ENCODE measurements around the gene KANK2.

Gene KANK2

GRCh38 chr19:11230621-11231386 lies 33.5 kb upstream of the KANK2 start:
- no peak for DNase-seq (ENCODE audit: low read depth)
- H3K4me3 ChIP-seq (ENCODE audit: low read depth, low read length): no peak overlapping the region
- TF ChIP-seq, protein P1, sequence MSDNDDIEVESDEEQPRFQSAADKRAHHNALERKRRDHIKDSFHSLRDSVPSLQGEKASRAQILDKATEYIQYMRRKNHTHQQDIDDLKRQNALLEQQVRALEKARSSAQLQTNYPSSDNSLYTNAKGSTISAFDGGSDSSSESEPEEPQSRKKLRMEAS (IDR thresholded peaks at IDR 0.05; ENCODE audit: low read depth, low read length): no peak
- TF ChIP-seq MYC (IDR thresholded peaks at IDR 0.05; ENCODE audit: low read depth, low read length) (no peak), POLR2A (IDR thresholded peaks at IDR 0.05; ENCODE audit: extremely low read depth, insufficient read length) (no peak), CTCF (IDR thresholded peaks at IDR 0.05; ENCODE audit: low read depth, low read length) (no peak)

DNA sequence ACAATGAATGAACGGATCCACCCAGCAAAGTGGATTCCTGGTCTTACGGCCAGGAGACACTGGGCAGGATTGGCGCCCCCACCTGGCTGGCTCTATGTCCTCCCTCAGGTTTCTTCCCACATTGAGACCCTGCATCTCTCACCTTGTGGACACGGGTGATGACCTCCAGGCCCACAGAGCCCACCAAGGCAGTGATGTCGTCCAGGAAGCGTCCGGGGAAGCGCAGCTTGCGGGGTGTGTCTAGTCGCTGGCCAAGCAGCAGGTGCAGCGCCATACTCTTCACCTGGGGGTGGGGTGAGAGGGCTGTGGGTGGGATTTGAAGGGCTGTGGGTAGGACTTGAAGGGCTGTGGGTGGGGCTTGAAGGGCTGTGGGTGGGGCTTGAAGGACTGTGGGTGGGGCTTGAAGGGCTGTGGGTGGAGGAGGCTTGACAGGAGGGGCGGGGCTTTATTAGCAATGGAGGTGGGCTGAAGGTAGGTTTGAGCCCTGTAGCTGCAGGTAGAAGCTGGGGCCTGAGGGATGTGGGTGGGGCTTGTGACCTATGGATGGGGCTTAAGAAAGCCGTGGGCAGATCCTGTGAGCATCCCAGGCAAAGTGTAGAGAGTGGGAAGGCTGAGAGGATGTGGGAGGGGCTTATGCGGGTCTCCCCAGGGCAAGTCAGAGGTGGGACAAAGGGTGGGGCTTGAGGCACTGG lies 30.0 kb upstream of the KANK2 start:
- no peak overlapping the region for H3K4me3 ChIP-seq (ENCODE audit: low read depth, low read length)
- TF ChIP-seq CTCF (IDR thresholded peaks at IDR 0.05; ENCODE audit: low read depth, low read length) (peak; percentile 52), MYC (IDR thresholded peaks at IDR 0.05; ENCODE audit: low read depth, low read length) (no peak), POLR2A (IDR thresholded peaks at IDR 0.05; ENCODE audit: extremely low read depth, insufficient read length) (no peak)
- TF ChIP-seq, protein P1 (IDR thresholded peaks at IDR 0.05; ENCODE audit: low read depth, low read length): no peak
- DNase-seq (ENCODE audit: low read depth): peak; percentile 53

GRCh38 chr19:11226716-11227166 lies 29.4 kb upstream of the KANK2 start:
- no peak overlapping the region for H3K4me3 ChIP-seq (ENCODE audit: low read depth, low read length)
- no peak for TF ChIP-seq POLR2A (IDR thresholded peaks at IDR 0.05; ENCODE audit: extremely low read depth, insufficient read length)
- no peak for TF ChIP-seq MYC (IDR thresholded peaks at IDR 0.05; ENCODE audit: low read depth, low read length)
- no peak for TF ChIP-seq CTCF (IDR thresholded peaks at IDR 0.05; ENCODE audit: low read depth, low read length)
- TF ChIP-seq, protein P1 (IDR thresholded peaks at IDR 0.05; ENCODE audit: low read depth, low read length): no peak
- no peak for DNase-seq (ENCODE audit: low read depth)

GRCh38 chr19:11225815-11226214 lies 28.5 kb upstream of the KANK2 start:
- no peak for DNase-seq (ENCODE audit: low read depth)
- H3K4me3 ChIP-seq (ENCODE audit: low read depth, low read length): no peak overlapping the region
- TF ChIP-seq CTCF (IDR thresholded peaks at IDR 0.05; ENCODE audit: low read depth, low read length): no peak
- no peak for TF ChIP-seq MYC (IDR thresholded peaks at IDR 0.05; ENCODE audit: low read depth, low read length)
- TF ChIP-seq POLR2A (IDR thresholded peaks at IDR 0.05; ENCODE audit: extremely low read depth, insufficient read length): no peak

GRCh38 chr19:11225172-11225571 lies 27.8 kb upstream of the KANK2 start:
- H3K4me3 ChIP-seq (ENCODE audit: low read depth, low read length): no peak overlapping the region
- no peak for DNase-seq (ENCODE audit: low read depth)
- TF ChIP-seq POLR2A (IDR thresholded peaks at IDR 0.05; ENCODE audit: extremely low read depth, insufficient read length): no peak
- TF ChIP-seq, protein P1 (IDR thresholded peaks at IDR 0.05; ENCODE audit: low read depth, low read length): no peak
- no peak for TF ChIP-seq CTCF (IDR thresholded peaks at IDR 0.05; ENCODE audit: low read depth, low read length)
- TF ChIP-seq MYC (IDR thresholded peaks at IDR 0.05; ENCODE audit: low read depth, low read length): no peak

All from NB4 (cell line).